ENCODE data around the gene CAB39. TPM values are rescaled to one million over a fixed set of nuclear protein-coding genes. Genes with fewer than 3 reads are reported as not detected.
A peak's percentile ranks its signal among the peaks of the same experiment; 100 is the strongest.

CAB39 gene
- total RNA-seq, 1 donor from 2014 or later = 92.2 TPM

DNA sequence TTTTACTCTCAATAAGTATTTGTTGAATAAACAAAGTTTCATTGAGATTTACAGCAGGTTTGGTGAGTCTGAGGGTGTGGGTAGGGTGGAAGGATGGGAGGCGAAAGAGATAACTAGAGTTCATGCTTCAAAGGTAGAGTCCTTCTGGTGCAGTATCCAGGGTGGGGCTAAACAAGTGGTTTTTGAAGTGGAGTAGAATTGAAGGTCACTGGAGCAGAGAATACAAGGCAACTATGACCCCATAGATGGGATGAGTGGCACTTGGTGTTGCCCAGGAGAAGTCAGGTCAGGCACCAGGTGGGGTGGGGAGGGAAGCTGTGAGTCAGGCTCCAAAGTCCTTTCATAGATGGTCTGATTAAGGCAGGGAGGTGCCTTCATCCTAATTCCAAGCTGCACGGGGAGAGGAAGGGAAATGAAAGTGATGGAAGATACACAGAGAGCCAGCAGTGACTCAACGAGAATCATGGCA is 6.6 kb upstream of the CAB39 start:
- Histone ChIP-seq H3K36me3 (no peaks in the 10 kb centered on the region), H3K4me3 (no peak overlapping the region), H3K27ac (replicated peaks) (no peak overlapping the region), H3K27me3 (ENCODE audit: low read depth) (no peaks in the 10 kb centered on the region), H3K4me1 (no peaks in the 10 kb centered on the region), H3K9me3 (replicated peaks) (peaks cover 20% of the 10 kb centered on the region)
- TF ChIP-seq, protein P1, sequence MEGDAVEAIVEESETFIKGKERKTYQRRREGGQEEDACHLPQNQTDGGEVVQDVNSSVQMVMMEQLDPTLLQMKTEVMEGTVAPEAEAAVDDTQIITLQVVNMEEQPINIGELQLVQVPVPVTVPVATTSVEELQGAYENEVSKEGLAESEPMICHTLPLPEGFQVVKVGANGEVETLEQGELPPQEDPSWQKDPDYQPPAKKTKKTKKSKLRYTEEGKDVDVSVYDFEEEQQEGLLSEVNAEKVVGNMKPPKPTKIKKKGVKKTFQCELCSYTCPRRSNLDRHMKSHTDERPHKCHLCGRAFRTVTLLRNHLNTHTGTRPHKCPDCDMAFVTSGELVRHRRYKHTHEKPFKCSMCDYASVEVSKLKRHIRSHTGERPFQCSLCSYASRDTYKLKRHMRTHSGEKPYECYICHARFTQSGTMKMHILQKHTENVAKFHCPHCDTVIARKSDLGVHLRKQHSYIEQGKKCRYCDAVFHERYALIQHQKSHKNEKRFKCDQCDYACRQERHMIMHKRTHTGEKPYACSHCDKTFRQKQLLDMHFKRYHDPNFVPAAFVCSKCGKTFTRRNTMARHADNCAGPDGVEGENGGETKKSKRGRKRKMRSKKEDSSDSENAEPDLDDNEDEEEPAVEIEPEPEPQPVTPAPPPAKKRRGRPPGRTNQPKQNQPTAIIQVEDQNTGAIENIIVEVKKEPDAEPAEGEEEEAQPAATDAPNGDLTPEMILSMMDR (IDR thresholded peaks at IDR 0.05; ENCODE audit: borderline replicate concordance) = no peak
- intact Hi-C loops (cut with micrococcal nuclease) = no loop called here
- DNase-seq = no peak

DNA sequence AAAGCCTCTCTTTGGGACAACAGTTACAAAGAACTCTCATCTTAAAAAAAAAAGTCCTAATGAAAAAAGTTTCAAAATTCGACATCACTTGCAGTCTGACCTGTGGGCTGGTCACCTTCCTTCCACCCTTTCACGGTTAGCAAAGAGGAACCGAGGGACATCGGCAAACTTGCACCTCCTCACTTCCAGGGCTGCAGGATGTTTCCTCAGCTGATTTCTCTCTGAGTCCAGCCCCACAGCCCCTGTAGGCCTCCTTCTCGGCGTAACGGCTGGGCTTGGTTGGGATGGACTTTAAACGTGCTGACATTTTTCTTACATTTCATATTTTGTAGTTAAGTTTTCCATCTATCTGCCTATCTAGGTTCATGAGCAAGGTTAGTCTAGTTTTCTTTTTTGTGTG is 5.7 kb upstream of the CAB39 start:
- Histone ChIP-seq H3K4me1 (peaks cover 2% of the 10 kb centered on the region), H3K9me3 (replicated peaks) (peaks cover 13% of the 10 kb centered on the region), H3K27ac (replicated peaks) (no peak overlapping the region), H3K4me3 (no peak overlapping the region), H3K27me3 (ENCODE audit: low read depth) (no peaks in the 10 kb centered on the region), H3K36me3 (no peaks in the 10 kb centered on the region)
- TF ChIP-seq, protein P1 (IDR thresholded peaks at IDR 0.05; ENCODE audit: borderline replicate concordance) = no peak
- intact Hi-C loops (cut with micrococcal nuclease) = no loop called here
- no peak for DNase-seq

DNA sequence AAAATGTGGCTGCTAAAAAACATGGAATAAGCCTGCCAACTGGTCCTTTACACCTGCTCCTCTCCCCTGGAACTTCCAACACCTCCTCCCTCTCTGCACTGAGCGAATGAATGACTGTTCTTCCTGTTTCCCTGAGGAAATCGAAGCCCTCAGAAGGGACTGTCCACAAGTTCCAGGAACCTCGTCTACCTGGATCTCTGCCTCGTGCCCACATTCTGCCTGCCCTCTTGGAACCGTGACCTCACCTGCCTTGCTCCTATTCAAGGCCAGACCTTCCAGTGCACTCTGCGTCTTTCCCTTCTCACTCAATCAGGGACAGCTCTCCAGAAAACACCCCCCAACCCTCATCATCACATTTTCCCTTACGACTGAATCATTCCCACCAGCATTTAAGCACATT is 4.4 kb upstream of the CAB39 start:
- H3K27ac ChIP-seq (replicated peaks) = no peak overlapping the region
- no peak overlapping the region for H3K4me3 ChIP-seq
- no peak for DNase-seq
- TF ChIP-seq, protein P1 (IDR thresholded peaks at IDR 0.05; ENCODE audit: borderline replicate concordance) = no peak
- peaks cover under 1% of the 10 kb centered on the region for H3K9me3 ChIP-seq (replicated peaks)
- intact Hi-C loops (cut with micrococcal nuclease) = no loop called here
- H3K4me1 ChIP-seq = peaks cover 12% of the 10 kb centered on the region
- H3K36me3 ChIP-seq = no peaks in the 10 kb centered on the region
- H3K27me3 ChIP-seq (ENCODE audit: low read depth) = no peaks in the 10 kb centered on the region

DNA sequence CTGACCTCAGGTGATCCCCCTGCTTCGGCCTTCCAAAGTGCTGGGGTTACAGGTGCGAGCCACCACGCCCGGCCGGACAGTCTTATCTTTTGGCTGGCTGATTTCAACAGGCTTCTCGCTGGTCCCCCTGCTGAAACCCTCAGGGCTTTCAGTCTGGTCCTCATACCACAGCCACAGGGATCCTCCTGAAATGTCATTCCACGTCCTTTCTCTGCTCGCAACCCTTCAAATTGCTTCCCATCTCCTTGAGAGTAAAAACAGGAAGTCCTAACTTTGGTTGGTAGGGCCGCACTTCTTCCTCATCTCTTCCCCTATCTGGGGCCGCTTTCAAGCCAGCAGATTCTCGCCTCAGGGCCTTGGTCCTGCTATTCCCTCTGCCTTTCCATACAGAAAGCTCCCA is 1.4 kb upstream of the CAB39 start:
- Histone ChIP-seq H3K36me3 (no peaks in the 10 kb centered on the region), H3K27me3 (ENCODE audit: low read depth) (no peaks in the 10 kb centered on the region), H3K4me3 (no peak overlapping the region), H3K27ac (replicated peaks) (no peak overlapping the region), H3K4me1 (peaks cover 42% of the 10 kb centered on the region), H3K9me3 (replicated peaks) (no peaks in the 10 kb centered on the region)
- TF ChIP-seq, protein P1 (IDR thresholded peaks at IDR 0.05; ENCODE audit: borderline replicate concordance) = no peak
- intact Hi-C loops (cut with micrococcal nuclease) = loop anchor here (5.0 kb wide), 1 partner anchor 86 kb away; no protein-coding TSS in a partner anchor
- no peak for DNase-seq

DNA sequence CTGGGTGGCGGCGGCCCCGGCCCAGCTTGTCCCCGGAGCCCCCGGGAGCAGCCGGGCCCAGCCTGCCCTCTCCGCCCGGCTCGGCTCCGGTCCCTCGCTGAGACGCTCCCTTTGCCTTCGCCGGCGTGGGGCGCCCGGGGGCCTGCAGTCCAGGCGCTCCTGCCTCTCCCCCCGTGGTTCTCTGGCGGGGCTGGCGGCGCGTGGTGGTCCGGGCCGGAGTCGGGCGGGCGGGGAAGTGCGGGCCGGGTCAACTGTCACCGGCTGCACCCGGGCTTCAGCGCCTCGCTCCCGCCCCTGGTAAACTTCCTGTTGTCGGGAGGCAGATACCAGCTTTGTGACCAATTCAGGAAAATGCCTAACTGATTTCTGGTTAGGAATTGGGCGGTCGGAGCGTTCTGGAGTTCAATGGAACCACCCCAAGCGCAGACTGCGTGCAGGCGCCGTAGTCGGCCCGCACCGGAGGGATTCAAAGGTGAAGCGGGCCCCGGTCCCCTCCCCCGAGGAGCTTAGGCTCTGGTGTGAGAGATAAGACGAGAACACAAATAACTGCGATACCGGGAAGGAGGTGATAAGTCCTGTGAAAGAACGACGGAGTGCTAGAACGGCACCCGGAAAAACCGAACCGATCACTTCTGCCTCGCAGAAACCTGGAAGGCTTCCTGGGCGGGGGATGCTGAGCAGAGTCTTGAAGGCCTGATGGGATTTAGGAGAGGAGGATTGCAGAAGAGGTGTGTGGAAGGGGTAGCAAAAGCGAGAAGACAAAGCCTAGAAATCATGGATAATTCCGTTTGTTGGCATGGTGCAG is 891 bp downstream of the CAB39 start:
- DNase-seq = peak; percentile 34
- Histone ChIP-seq H3K4me1 (peaks cover 65% of the 10 kb centered on the region), H3K4me3 (peak overlapping the region; percentile 98), H3K27me3 (ENCODE audit: low read depth) (no peaks in the 10 kb centered on the region), H3K9me3 (replicated peaks) (no peaks in the 10 kb centered on the region), H3K27ac (replicated peaks) (peak overlapping the region; percentile 95), H3K36me3 (no peaks in the 10 kb centered on the region)
- TF ChIP-seq, protein P1 (IDR thresholded peaks at IDR 0.05; ENCODE audit: borderline replicate concordance) = no peak
- intact Hi-C loops (cut with micrococcal nuclease) = loop anchor here (5.0 kb wide), 1 partner anchor 84 kb away; no protein-coding TSS in a partner anchor

Measured in left ventricle myocardium inferior (tissue), 1 donor.